NOMO-1 treated with dmso at 0.1 percent for 144 hours (cell line): Measurements from ENCODE around the gene KIF3B.
"Not testable (repeated sequence)": the region's sequence is repeated elsewhere in the genome, so short reads cannot be mapped to it uniquely, and the experiment has no call there.

Source experiments
- DNase-seq: peaks from one replicate; lab custom pipeline; 2025; ENCODE audit not compliant: unreplicated experiment; lab: John Stamatoyannopoulos, UW

Gene KIF3B

DNA sequence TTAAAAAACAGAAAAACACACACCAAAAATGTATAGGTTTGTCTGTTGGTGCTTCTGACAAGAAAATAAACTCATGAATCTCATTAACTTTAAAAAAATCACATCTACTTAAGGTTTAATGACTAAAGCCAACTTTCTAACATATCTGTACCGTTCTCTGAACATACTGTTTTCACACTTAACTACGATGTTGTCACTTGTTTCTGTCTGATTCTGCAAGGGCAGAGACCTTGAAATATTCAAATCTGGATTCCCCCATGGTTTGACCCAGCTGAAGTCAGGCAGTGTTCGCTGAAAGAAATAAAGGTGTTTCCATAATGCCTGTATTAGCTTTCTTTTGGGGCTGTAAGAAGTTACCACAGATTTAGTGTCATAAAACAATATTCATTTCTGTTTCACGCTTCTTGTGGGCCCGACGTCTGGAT lies 78.0 kb downstream of the KIF3B start:
- DNase-seq: no peak

DNA sequence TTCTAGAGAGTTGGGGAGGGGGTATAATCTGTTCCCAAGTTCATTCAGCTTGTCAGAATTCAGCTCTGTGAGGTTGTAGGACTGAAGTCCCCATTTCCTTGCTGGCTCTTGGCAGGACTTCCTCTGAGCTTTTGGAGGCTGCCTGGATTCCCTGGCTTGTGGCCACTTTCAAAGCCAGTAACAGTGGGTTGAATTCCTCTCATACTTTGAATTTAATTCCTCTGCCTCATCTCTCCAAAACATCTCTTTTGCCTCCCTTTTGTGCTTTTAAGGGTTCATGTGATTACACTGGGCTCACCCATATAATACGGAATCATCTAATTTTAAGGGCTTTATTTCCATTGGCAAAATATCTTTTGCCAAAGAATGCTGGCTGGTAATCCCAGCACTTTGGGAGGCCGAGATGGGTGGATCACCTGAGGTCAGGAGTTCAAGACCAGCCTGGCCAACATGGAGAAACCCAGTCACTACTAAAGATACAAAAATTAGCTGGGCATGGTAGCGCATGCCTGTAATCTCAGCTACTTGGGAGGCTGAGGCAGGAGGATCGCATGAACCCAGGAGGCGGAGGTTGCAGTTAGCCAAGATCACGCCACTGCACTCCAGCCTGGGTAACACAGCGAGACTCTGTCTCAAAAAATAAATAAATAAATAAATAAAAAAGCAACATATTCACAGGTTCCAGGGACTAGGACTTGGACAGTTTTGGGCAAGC lies 78.6 kb downstream of the KIF3B start:
- DNase-seq: not testable (repeated sequence)

DNA sequence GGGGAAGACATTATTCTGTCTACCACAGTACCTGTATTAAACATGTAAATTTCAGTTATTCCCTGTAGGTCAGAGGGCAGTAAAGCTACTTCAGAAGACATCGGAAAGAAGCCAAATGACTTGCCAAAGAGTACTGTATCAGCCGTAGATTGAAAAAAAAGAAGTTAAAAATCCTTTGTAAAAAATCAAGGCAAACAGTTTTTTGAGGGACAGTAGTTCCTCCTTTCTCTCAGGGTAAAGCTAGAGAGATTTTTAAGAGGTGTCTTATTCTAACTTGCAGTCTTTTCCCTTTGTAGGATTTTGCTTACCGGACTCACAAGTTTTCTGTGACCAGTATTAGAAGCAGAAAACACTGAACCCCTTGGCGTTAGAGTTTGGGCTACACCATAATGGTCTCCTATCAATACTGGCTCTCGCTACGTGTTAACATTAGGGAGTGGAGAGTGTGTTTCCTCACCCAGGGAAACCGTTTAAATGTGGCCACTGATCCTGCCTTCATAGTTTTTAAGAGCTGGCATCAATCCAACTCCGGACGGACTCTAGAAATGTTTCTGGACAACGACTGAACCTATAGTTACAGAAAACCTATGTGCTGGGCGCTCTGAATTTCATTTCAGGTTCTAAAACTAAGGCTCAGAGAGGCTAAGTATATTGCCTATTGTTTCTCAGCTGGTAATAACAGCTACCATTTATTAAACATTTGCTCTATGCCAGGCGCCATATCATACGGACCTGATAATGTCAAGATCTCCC lies 79.3 kb downstream of the KIF3B start:
- peak; percentile 19 for DNase-seq

DNA sequence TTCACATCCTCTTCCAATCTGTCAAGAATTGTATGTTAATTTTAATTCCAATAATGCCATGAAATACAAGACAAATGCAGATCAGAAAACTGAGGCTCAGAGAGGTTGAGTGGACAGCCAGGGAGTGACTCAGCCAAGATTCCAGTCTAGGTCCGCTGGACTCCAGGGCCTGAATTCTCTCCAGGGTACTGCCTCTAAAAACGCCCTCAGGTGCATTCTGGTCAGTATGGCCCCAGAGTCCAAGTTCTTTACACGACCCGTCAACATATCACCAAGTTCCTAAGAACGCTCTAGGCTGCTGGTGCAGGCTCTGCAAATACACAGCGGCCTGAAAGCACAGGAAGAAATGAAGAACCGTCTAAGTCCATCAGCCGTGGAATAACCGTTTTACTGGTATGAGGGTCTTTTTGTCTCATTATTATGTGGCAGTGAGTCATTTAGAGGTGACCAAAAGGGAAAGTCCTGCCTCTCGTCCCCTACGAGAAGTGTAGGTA lies 80.0 kb downstream of the KIF3B start:
- no peak for DNase-seq

DNA sequence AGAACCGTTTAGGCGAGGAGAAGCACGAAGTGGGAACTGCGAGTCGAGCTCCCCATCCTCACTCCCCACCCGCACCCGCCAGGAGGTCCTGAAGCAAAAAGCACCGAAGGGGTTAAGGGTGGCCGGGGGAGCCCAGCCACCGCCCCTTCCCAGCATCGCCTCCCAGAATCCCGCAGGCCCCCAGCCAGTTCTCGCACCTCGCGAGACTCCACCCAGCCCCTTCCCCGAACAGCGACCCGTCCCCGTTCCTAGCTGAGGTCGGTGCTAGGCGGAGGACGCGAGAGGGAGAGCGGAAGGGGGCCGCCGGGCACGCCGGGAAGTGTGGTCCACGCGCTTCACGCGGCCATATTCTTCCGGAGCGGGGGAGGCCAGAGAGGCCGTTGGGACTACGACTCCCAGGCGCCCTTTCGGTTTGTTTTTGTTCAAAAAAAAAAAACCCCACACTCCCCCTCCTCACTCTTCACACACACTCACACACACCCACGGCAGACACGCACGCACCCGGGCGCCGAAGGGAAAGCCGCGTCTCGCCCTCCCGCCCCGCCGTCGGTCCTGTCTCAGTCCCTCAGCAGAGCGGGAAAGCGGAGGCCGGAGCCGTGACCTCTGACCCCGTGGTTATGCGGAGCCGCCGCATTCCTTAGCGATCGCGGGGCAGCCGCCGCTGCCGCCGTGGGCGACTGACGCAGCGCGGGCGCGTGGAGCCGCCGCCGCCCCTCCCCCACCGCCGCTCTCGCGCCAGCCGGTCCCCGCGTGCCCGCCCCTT lies 80.6 kb downstream of the KIF3B start, which contains the start of gene ASXL1:
Gene ASXL1, plus strand, starts transcription at position 463 of the 763 bp plus-strand sequence. CDS start 445 bp downstream, outside the sequence.
- DNase-seq: peak; percentile 95

DNA sequence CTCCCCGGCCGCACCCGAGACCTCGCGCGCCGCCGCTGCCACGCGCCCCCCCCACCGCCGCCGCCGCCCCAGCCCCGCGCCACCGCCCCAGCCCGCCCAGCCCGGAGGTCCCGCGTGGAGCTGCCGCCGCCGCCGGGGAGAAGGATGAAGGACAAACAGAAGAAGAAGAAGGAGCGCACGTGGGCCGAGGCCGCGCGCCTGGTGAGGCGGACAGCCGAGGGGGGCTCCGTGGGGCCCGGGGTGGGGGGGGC lies 81.1 kb downstream of the KIF3B start:
- no peak for DNase-seq

DNA sequence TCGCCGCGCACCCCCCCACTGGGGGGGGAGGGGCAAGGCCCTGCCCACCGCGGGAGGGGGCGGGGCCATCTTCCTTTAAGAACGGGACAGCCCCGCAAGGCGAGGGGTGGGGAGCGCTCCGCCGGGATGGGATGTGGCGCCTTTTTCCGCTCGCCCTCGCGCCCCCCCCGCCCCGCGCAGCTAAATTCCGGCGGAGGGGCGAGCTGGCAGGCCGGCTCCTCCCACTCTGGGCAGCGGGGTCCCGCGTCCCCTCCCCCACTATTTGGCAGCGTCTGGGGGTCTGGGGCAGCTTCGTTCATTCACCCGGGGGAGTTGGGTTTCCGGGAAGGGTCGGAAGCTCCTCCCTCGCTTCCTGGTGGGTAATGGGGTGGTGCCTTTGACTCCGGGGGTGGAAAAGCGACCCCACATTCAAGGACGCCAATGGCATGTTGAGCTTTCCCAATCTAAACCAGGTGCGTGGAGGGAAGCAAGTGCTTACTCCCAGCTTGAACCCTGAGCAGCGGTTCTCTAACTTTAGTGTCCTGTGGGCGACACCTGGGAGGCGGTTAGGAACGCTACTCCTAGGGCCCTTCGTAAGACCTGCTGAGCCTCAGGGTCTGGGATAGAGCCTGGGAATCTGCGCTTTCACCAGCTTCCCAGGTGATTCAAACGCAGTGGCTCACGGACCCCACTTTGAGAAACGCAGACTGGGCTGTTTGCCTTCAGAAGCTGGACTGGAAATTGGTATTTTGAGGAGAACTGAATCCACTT lies 81.6 kb downstream of the KIF3B start:
- DNase-seq: no peak

DNA sequence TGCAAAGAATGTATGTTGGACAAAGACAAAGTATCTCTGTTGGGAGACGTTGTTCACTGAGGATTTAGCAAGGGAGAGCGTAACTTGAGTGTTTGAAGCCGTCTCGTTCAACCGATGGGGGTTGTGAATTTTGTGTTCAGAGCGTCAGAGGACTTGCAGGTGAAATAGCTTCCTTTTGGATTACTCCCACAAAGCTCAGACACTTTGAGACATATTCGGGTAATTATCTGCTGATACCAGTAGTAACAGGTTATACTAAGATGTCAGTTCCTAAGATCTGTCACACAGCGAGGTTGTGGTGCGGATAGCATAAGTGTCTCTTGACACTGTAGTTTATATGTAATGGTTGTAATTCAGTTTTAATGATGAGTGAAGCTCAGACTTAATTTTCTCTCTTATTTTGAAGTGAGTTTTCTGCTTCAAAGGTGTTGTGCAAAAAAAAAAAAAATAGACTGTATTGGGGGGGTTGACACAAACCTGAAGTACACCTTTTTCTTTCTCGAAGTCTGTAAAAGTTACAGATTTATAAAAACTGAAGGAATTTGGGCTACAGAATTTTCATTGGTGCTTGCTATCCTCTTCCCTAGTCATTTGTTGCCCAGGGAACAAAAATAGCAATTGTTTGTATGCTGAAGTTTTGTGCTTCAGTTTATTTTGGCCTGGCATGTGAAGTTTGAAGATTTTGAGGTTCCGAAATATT lies 82.3 kb downstream of the KIF3B start:
- no peak for DNase-seq

DNA sequence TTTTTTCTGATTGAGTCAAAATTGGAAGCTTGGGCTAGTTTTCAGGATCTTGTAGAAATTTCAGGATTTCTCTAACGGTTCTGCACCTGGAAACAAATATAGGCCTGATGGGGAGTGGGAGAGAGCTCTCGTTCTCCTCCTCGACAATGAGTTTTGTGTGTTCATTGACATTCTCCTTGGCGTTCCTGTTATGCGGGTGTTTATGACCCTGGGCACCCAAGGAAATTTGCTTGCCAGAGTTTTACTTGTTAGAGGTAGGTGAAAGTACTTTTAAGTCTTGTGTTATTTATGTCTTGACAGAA lies 82.8 kb downstream of the KIF3B start:
- no peak for DNase-seq

DNA sequence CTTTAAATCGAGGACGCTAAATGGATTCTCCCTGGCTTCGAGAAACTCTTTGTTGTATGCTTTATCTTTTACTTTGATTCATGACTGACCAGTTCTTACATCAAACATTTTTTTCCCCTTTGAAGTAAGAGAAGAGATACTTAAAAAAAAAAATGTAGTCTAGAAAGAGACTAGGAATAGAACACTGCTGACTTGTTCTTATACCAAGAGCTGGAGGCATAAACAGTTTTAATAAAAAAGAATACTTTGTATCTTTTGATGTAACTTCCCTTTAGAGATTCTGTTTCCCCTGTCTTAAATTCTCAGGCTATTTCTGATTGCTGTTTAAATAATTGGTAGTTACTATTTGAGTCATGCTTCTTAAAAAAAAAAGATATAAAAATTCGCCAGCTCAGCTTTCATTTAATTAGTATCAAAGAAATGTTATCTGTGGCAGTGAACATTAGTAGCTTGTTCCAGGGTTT lies 85.5 kb downstream of the KIF3B start:
- DNase-seq: no peak

DNA sequence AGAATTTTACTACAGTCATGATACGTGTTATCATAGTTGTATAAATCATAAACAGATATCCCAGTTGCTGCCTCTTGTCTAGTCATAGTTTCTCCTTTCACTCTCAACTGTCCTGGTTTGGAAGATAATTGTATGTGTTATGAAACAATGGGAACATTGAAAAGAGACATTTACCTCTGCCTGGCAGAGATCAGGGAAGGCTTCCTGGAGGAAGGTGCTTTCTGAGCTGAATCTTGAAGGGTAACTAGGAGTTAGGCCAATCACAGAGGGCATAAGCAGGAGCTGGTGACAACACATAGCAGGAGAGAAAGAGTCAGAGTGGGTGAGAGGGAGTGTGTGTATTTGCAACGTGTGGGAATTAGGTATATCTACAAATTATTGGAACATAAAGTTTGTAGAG lies 86.0 kb downstream of the KIF3B start:
- DNase-seq: no peak

DNA sequence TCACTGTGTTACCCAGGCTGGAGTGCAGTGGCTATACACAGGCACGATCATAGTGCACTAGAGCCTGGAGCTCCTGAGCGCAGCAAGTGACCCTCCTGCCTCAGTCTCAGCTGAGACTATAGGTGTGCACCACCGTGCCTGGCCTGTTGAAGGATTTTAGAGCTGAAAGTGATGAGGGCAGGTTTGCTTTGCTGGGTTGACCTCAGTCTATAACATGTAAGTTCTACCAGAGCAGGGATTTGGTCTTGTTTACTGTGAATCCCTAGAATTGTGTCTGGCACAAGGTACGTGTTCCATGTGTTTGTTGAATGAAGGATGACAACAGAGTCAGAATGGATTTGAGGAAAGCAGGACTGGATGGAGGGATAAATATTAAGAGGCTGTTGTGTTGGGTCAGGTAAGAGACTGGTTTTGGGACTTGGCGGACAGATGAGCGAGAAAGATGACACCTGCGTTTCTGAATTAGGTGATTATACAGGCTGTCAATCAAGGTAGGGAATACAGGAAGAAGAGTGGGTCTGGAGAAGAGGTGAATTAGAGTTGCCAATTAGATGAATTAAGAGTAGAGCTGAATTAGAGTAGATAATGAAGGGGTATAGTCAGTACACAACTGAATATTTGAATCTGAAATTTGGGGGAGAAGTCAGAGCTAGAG lies 87.2 kb downstream of the KIF3B start:
- no peak for DNase-seq

DNA sequence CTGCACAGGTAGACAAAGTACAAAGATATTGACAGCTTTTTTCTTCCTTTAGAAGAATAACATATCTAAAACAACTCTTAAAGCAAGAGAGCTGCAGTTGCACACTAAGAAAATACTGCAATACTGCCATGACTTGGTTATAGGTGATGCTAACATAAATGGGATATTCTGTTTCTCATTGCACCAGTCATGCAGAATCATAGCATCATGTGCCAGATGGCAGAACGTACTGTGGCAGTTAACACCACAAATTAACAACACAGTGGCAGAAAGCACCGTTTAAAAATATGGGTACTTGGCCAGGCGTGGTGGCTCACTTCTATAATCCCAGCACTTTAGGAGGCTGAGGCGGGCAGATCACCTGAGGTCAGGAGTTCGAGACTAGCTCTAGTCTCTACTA lies 88.1 kb downstream of the KIF3B start:
- DNase-seq: no peak

DNA sequence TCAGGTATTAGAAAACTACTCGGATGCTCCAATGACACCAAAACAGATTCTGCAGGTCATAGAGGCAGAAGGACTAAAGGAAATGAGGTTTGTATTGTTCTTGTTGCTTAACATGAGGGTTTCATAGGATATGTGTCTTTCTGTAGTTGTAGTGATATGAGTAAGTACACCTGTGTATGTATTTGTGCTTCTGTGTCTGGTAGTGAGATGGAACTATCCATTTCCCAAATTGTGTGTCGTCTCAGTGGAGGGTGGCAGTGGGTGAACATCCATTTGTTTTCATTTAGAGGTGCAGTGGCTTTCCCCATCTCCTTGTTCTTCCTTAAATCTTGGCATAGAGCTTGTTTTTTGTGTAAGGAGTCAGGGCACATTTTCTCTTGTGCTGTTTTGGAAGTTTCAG lies 88.9 kb downstream of the KIF3B start:
- no peak for DNase-seq

DNA sequence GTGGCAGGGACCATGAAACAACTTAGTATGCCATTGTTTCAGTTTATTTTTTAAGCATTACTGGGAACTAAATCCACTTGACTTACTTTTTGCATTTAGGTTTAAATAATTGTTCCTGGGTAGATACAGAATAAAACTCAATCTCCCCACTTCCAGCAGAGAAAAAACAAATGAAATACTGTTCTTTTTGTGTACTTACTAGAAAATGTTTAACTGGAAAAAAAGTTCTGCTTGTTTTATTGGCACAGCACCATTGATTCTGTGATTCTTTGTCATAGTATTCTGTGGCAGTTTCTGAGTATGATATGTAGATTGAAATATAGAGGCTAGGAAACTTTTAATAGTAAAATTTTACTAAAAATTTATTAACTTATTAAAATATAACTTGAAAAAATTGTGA lies 90.9 kb downstream of the KIF3B start:
- DNase-seq: no peak

DNA sequence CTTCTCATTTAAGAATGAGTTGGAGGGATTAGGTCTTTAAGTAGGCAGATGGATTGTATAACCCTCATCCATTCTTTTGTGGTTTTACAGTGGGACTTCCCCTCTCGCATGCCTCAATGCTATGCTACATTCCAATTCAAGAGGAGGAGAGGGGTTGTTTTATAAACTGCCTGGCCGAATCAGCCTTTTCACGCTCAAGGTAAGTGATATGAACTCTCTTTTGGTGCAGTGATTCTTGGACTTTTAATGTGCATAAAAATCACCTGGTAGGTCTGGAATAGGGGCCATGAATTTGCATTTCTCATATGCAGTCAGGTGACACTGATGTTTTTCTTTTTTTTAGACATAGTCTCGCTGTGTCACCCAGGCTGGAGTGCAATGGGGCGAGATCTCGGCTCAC lies 91.5 kb downstream of the KIF3B start:
- no peak for DNase-seq

DNA sequence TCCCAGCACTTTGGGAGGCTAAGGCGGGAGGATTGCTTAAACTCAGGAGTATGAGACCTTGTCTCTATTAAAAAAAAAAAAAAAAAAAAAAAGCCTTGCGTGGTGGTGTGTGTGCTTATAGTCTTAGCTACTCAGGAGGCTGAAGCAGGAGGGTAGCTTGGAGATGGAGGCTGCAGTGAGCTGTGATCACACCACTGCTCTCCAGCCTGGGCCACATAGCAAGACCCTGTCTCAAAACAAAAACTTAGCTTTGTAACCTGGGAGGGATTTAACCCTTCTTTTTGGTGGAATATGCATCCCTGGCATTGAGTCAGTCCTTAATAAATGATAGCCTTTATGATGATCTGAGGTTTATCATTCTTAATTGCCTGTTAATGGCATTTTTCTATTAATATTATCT lies 93.4 kb downstream of the KIF3B start:
- DNase-seq: no peak

DNA sequence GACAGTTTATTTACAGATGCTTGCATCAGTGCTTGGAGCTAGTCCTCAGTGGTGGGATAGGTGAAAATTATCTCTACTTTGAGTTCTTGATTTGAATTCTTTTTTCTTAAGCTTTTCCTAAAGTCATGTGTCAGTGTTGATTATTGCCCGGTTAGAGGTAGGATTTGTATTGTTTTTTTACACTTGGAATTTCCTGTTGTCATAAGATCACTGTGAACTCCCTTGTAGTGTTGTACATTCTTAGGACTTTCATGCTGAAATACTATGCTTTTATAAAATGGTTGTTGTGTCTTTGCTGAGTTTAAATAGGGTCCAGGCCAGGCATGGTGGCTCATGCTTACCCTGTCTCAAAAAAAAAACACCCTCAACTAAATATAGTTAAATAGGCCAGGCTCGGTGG lies 101.0 kb downstream of the KIF3B start:
- DNase-seq: no peak

DNA sequence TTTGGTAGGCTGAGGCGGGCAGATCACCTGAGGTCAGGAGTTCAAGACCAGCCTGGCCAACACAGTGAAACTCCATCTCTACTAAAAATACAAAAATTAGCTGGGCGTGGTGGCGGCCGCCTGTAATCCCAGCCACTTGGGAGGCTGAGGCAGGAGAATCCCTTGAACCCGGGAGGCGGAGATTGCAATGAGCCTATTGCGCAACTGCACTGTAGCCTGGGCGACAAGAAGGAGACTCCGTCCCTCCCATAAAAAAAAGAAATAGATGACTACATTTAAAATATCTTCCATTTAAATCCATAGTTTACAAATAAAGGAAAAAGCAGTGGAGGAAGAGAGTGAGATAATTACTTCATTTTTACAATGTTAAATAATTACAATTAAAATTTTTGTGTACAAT lies 102.6 kb downstream of the KIF3B start:
- DNase-seq: not testable (repeated sequence)

DNA sequence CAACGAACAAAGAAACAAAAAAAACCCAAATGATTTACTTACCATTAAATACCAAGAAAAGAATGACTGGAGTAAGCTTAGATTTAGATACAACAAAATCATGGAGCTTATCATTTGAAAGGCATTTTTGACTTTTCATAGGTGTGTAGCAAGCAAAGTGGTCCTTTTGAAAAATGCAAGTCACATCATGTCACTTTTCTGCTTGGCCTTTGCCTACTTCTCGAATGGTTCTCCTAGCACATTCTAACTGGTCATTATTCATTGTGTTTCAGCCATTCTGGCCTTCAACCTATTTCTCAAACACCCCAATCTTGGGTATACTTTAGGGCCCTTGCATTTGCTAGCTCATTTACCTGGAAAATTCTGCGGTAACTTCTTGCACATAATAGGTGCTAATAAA lies 103.3 kb downstream of the KIF3B start:
- DNase-seq: no peak
